Measurements from ENCODE around the gene CTSZ. TPM values are rescaled to one million over a fixed set of nuclear protein-coding genes. Genes with fewer than 3 reads are reported as not detected.
"Not testable (repeated sequence)": the region's sequence is repeated elsewhere in the genome, so short reads cannot be mapped to it uniquely, and the experiment has no call there.

CTSZ gene
- total and polyA plus RNA-seq, 8 donors, result 35.3 to 134 (median 56.2) TPM

DNA sequence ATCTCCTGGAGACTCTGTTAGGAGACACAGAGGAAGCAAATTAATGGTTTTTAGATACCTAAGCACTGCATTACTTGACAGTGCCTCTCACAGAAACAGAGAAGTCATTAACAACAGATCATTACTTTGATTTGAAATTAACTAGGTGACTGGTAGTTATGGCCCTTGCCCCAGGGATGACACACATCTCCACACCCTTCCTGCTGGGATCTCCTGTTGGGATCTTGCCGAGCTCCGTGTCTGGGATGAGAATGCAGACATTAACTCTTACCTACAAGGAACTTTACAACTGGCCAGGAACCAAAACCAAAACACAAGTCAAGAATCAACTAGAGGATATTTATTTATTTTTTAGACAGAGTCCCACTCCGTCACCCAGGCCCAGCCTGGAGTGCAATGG, 37.7 kb upstream of the CTSZ start:
- peaks cover 0 to 4% (median 0%) of the 10 kb centered on the region in 3 donors for H3K27me3 ChIP-seq
- TF ChIP-seq EP300 (IDR thresholded peaks at IDR 0.05) (no peak), POLR2A (IDR thresholded peaks at IDR 0.05) (no peak), POLR2AphosphoS5 (IDR thresholded peaks at IDR 0.05) (no peak)
- TF ChIP-seq, protein P1, sequence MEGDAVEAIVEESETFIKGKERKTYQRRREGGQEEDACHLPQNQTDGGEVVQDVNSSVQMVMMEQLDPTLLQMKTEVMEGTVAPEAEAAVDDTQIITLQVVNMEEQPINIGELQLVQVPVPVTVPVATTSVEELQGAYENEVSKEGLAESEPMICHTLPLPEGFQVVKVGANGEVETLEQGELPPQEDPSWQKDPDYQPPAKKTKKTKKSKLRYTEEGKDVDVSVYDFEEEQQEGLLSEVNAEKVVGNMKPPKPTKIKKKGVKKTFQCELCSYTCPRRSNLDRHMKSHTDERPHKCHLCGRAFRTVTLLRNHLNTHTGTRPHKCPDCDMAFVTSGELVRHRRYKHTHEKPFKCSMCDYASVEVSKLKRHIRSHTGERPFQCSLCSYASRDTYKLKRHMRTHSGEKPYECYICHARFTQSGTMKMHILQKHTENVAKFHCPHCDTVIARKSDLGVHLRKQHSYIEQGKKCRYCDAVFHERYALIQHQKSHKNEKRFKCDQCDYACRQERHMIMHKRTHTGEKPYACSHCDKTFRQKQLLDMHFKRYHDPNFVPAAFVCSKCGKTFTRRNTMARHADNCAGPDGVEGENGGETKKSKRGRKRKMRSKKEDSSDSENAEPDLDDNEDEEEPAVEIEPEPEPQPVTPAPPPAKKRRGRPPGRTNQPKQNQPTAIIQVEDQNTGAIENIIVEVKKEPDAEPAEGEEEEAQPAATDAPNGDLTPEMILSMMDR (IDR thresholded peaks at IDR 0.05), result no peak
- H3K27ac ChIP-seq, result no peak overlapping the region
- intact Hi-C loops (cut with DNase I; ENCODE audit: low total_unique reads), result loop anchor here (5.0 to 10.0 kb wide), 2 partner anchors 37 to 60 kb away; partner anchors contain the start of genes CTSZ and NELFCD
- H3K4me1 ChIP-seq, result peaks cover 26 to 37% (median 29%) of the 10 kb centered on the region in 4 donors
- H3K36me3 ChIP-seq, result peaks cover 0 to 8% (median 0%) of the 10 kb centered on the region in 4 donors
- no peak overlapping the region for H3K4me3 ChIP-seq
- 73 to 93% (median 82%) methylated on average over 3 of the region's 3 CpGs for WGBS, 5 donors
- no peaks in the 10 kb centered on the region for H3K9me3 ChIP-seq
- no peak for DNase-seq

DNA sequence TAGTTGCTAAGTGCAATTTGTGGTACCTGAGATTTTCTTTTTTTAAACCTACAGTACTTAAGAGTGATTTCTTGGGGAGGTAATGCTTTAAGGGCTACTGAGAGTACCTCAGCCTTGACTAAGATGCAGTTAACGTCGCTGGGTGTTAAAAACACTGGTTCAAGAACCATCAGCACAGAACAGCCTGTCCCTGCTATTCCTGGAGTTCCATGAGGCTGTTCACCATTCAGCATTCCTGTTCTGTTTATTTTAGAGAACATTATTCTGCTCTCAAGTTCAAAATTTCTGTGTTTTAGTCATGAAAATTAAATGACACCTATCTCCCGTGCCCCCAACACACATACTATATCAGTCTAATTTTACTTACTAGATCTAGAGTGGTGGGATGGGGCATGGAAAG, 37.2 kb upstream of the CTSZ start:
- WGBS, 5 donors, result 86 to 92% (median 90%) methylated on average over 3 of the region's 3 CpGs
- Histone ChIP-seq H3K4me3 (no peak overlapping the region), H3K36me3 (peaks cover 0 to 11% (median 0%) of the 10 kb centered on the region in 4 donors), H3K27ac (peak overlapping the region in 2 of 5 donors; percentile 90 to 93), H3K9me3 (no peaks in the 10 kb centered on the region), H3K4me1 (peaks cover 27 to 42% (median 33%) of the 10 kb centered on the region in 4 donors), H3K27me3 (no peaks in the 10 kb centered on the region)
- intact Hi-C loops (cut with DNase I; ENCODE audit: low total_unique reads), result loop anchor here (5.0 to 10.0 kb wide), 2 partner anchors 37 to 59 kb away; partner anchors contain the start of genes CTSZ and NELFCD
- TF ChIP-seq POLR2AphosphoS5 (IDR thresholded peaks at IDR 0.05) (no peak), EP300 (IDR thresholded peaks at IDR 0.05) (no peak)
- DNase-seq, result no peak

DNA sequence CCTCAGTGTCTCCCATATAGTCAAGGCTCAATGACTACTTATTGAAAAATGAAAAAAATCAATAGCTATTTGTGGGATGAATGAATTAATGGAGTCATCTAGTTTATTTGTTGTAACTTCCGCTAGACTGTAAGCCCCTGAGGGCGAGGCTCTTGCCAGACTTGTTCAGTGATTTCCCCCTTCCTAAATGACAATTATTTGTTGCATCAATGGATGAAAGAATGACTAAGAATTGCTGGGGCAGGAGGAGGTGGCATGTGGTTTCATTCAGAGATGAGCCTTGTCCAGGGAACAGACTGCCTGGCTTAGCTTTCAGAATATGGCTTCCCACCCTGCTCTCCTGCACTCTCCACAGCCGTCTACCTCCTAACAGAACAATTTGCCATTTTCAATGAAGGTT, 36.6 kb upstream of the CTSZ start:
- peaks cover 27 to 44% (median 37%) of the 10 kb centered on the region in 4 donors for H3K4me1 ChIP-seq
- H3K9me3 ChIP-seq, result no peaks in the 10 kb centered on the region
- intact Hi-C loops (cut with DNase I; ENCODE audit: low total_unique reads), result loop anchor here (5.0 to 10.0 kb wide), 2 partner anchors 36 to 59 kb away; partner anchors contain the start of genes CTSZ and NELFCD
- peak overlapping the region in 4 of 5 donors; percentile 89 to 93 (median 90) for H3K27ac ChIP-seq
- H3K36me3 ChIP-seq, result peaks cover 0 to 11% (median 0%) of the 10 kb centered on the region in 4 donors
- H3K27me3 ChIP-seq, result no peaks in the 10 kb centered on the region
- TF ChIP-seq, protein P1 (IDR thresholded peaks at IDR 0.05), result no peak
- TF ChIP-seq POLR2A (IDR thresholded peaks at IDR 0.05), result no peak
- TF ChIP-seq EP300 (IDR thresholded peaks at IDR 0.05), result no peak
- TF ChIP-seq POLR2AphosphoS5 (IDR thresholded peaks at IDR 0.05), result no peak
- H3K4me3 ChIP-seq, result no peak overlapping the region
- DNase-seq, result no peak
- 73 to 88% (median 78%) methylated on average over 3 of the region's 3 CpGs for WGBS, 5 donors

DNA sequence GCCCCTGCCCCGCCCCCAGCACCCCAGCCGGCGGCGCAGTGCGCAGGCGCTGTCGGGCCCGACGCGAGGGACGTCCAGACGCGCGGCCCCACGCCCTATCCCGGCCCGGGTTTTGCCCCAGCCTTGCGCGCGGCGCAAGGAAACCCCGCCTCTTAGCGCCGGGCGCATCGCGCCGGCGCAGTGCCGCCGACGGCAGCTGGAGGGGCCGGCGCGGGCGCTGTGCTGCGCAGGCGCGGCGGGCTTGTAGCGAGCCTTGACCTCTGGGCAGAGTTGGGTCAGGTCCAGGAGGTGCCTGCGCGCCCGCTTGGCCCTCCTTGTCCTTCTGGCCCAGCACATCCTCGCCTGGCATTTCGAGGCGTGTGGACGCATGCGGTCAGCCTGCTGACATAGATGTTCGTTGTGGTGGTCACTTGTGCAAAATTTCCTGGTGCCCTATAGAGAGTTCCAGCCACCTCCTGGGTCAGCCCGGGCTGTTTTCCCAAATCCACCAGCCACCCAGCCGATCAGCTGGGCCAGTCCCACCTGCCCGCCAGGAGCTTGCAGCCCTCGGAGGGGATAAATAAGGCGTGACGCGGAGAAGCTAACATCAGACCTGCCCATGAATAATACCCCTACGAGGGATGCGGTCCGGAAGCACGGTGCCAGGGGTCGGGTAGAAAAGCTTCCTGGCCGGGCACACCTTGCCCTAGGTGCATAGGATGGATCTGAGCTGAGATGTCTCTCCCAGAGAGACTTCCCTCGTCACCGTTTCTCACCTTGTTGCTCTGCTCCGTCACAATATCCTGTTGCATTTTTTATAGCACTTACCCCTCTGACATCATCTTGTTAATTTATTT, 36.0 kb upstream of the CTSZ start:
- Histone ChIP-seq H3K9me3 (no peaks in the 10 kb centered on the region), H3K36me3 (peaks cover 2 to 15% (median 3%) of the 10 kb centered on the region in 4 donors), H3K27me3 (no peaks in the 10 kb centered on the region), H3K27ac (peak overlapping the region; percentile 80 to 93 (median 90)), H3K4me3 (peak overlapping the region; percentile 87 to 95 (median 90)), H3K4me1 (peaks cover 27 to 44% (median 37%) of the 10 kb centered on the region in 4 donors)
- intact Hi-C loops (cut with DNase I; ENCODE audit: low total_unique reads), result loop anchor here (5.0 to 10.0 kb wide), 2 partner anchors 36 to 58 kb away; partner anchors contain the start of genes CTSZ and NELFCD
- DNase-seq, result peak; percentile 96 to 98
- TF ChIP-seq POLR2A (IDR thresholded peaks at IDR 0.05), result no peak
- peak; percentile 43 to 81 (median 55) for TF ChIP-seq POLR2AphosphoS5 (IDR thresholded peaks at IDR 0.05)
- 17 to 53% (median 19%) methylated on average over 17 to 66 of the region's 66 CpGs for WGBS, 5 donors

DNA sequence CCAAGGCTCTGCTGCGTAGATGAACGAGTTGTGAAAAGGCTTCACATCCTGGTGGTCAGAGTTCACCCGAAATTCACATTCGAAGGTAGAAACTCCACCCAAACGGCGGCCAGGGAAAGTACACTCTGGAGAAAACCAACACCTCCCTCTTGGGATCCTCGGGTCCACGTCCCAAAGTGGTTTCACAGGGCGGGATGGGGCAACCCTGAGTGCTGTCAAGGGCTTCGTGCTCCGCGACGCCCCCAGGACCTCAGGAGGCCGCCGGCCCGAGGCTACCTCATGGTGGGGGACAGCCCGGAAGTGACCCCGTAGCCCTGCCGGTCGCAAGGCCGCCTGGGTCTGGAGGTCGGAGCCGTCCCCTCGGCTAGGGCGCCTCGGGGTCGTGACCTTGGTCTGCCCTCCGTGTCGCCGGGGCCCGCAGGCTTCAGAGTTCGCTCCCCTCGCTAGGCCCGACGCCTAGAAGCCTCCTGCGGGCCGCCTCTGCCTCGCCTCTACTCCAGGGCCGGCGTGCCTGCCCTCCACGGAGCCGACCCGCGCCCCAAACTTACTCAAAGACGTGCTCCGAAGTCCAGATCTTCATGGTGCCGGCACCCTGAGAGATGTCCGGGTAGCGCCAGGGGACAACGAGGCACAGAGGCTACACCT, 35.2 kb upstream of the CTSZ start, which contains the start of gene PRELID3B:
TSS of gene PRELID3B (minus strand) at position 636 of the 645 bp plus-strand sequence. CDS start at position 580, 56 bp downstream.
- peak in 1 of 2 donors; percentile 65 for DNase-seq
- 1 to 7% (median 3%) methylated on average over 18 to 50 of the region's 50 CpGs for WGBS, 5 donors
- peak within 1 kb of the TSS; percentile 83 to 93 (median 90) for H3K27ac ChIP-seq
- peaks cover 9 to 23% (median 11%) of the 10 kb centered on the region in 4 donors for H3K36me3 ChIP-seq
- TF ChIP-seq, protein P1 (IDR thresholded peaks at IDR 0.05), result no peak
- TF ChIP-seq EP300 (IDR thresholded peaks at IDR 0.05) (no peak), POLR2A (IDR thresholded peaks at IDR 0.05) (no peak), POLR2AphosphoS5 (IDR thresholded peaks at IDR 0.05) (peak in 1 of 3 donors; percentile 61)
- intact Hi-C loops (cut with DNase I; ENCODE audit: low total_unique reads), result loop anchor here (5.0 to 10.0 kb wide), 2 partner anchors 35 to 57 kb away; partner anchors contain the start of genes CTSZ and NELFCD
- H3K27me3 ChIP-seq, result no peaks in the 10 kb centered on the region
- H3K4me3 ChIP-seq, result peak within 1 kb of the TSS; percentile 87 to 95 (median 90)
- H3K9me3 ChIP-seq, result no peaks in the 10 kb centered on the region
- peaks cover 27 to 44% (median 37%) of the 10 kb centered on the region in 4 donors for H3K4me1 ChIP-seq

DNA sequence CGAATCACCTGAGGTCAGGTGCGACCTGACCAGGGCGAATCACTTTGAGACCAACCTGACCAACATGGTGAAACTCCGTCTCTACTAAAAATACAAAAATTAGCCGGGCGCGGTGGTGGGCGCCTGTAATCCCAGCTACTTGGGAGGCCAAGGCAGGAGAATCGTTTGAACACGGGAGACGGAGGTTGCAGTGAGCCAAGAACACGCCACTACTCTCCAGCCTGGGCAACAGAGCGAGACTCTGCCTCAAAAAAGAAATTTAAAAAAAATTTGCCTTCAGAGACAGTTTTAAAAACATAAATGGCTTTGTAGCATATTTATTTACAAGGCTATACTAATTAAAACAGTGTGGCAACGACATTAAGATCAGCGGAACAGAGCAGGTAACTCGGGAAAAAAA, 34.4 kb upstream of the CTSZ start:
- Histone ChIP-seq H3K36me3 (peaks cover 16 to 31% (median 19%) of the 10 kb centered on the region in 4 donors), H3K27ac (peak overlapping the region in 4 of 5 donors; percentile 89 to 93 (median 90)), H3K4me3 (peak overlapping the region; percentile 87 to 95 (median 90)), H3K4me1 (peaks cover 27 to 44% (median 37%) of the 10 kb centered on the region in 4 donors)
- intact Hi-C loops (cut with DNase I; ENCODE audit: low total_unique reads), result loop anchor here (5.0 to 10.0 kb wide), 2 partner anchors 34 to 57 kb away; partner anchors contain the start of genes CTSZ and NELFCD
- DNase-seq, H3K9me3 ChIP-seq, H3K27me3 ChIP-seq: not testable (repeated sequence)
- WGBS, 5 donors, result 84 to 92% (median 88%) methylated on average over 13 to 16 of the region's 16 CpGs
